Skin epidermis (tissue), 12 donors: Measurements from ENCODE around the gene ADH1C.
A peak's percentile ranks its signal among the peaks of the same experiment; 100 is the strongest.

Experiments used
- H3K27ac ChIP-seq, 21 experiments: fragments of 200-600 bp; sonication (generic) in 11 of 21; one replicate each; pipeline ENCODE4 v1.5.0; 2020; ENCODE audit warnings: mild to moderate bottlenecking in 3 of 21, inconsistent platforms in 2 of 21, moderate library complexity in 2 of 21
- H3K4me3 ChIP-seq, 7 experiments: fragments of 200-600 bp; sonication (generic) in 2 of 7; one replicate each; pipeline ENCODE4 v1.5.0; 2020; ENCODE audit warnings: inconsistent platforms in 2 of 7, mild to moderate bottlenecking in 2 of 7, moderate library complexity in 1 of 7

The ADH1C gene

DNA sequence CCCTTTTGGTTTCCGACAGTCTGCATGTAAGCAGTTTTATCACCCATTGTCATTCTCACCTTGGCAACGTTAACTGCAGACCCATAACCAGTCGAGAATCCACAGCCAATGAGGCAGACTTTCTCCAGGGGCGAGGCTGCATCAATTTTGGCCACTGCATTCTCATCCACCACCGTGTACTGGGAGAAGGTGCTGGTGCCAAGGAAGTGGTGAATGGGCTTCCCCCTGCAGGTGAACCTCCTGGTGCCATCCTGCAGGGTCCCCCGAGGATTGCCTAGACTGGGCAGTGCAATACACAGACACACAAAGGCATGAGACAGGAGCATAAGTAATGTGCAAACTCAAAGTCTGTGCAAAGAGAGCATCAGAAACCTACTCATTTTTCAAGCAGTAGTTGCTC, 36.7 kb downstream of the ADH1C start:
- Histone ChIP-seq H3K4me3 (no peak overlapping the region), H3K27ac (no peak overlapping the region)

DNA sequence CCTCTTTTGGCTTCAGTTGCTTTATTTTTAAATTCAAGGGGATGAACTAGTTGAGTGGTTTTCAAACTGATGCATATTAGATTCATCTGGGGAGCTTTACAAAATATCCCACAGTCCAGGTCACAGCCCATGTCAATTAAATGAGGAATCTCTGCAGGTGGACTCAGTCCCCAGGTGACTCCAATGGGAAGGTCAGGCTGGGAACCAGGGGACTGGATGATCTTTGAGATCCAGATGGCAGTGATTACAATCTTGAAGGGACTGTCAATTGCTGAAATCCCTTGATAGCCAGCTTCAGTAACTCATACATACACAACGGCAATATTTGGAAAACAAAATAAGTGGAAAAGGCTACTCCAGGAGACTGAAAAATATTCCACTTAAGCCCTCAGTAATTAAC, 38.3 kb downstream of the ADH1C start:
- H3K27ac ChIP-seq = peak overlapping the region in 1 of 21 experiments; percentile 24
- no peak overlapping the region for H3K4me3 ChIP-seq

DNA sequence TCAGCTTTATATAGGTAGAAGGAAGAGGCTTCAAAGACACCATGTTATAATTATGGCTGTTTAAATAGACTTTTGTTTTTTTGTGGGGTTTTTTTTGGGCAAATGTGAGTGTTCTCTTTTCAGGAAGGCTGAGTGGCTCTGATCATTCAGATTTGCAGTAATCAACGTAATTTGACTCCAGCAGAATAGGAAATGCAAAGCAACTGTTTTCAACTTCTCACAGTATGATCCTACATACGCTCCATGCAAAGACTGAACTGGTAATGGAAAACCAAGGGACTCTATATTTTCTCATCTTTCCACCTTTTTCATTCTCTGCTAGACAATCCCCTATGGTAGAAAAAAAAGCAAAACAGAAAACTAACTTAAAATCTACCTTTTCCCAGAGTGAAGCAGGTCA, 42.2 kb downstream of the ADH1C start:
- Histone ChIP-seq H3K4me3 (no peak overlapping the region), H3K27ac (no peak overlapping the region)

DNA sequence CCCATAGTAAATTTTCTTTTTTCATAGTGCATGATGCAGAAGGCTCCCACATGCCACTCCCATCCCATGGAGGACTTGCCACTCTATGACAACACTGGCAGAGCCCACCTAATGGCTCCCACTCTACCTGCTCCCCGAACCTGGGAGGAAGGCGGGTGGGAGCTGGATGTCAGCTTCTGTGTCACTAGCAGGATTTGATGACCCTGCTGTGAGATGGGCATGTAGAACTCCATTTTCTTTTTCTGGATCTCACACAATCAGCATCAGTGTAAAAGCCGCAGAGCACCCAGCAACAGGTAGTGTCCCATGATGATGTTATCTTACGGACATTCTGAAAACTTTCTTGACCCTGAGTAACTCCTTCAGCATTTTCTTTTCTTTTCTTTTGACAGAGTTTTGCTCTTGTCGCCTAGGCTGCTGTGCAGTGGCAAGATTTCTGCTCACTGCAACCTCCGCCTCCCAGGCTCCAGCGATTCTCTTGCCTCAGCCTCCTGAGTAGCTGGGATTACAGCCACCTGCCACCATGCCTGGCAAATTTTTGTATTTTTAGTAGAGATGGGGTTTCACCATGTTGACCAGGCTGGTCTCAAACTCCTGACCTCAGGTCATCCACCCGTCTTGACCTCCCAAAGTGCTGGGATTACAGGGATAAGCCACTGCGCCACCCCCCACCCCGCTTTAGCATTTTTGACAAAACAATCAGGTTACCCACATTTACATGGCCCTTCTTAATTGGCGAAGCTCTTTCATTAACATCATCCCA, 46.7 kb downstream of the ADH1C start:
- Histone ChIP-seq H3K4me3 (no peak overlapping the region), H3K27ac (no peak overlapping the region)

DNA sequence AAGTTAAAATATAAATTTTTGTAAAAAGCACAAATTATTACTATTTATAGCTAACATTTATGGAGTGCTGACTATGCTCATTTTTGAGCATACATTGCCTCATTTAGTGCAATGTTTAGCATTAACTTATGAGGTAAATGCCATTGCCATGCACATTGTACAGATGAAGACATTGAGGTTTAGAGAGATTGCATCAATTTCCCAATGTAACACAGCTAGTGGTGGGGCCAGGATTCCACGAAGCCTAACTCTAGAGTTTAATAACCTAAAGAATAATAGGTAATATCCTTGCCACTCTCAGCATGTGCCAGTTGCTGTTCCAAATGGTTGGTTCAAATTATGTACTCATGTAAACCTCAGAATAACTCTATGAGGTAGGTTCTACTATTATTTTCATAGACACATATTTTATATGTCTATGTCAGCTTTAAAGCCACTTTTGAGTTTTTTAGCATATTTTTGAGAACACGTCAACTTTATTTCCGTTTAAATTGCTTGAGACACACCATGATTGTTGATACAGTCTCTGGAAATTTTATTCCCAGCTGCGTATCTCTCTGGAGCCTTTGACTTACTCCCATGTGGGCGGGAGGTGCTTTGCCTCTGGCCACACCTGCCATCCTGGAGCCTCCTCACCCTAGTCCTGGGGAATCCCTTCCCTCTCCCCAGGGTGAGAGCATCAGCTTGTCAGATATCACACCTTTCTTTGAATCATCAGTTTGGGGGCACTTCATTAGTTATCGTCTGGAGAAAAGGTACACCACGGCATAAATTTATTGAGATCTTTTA, 51.0 kb downstream of the ADH1C start:
- Histone ChIP-seq H3K27ac (peak overlapping the region in 9 of 21 experiments; percentile 4 to 70 (median 51)), H3K4me3 (no peak overlapping the region)

DNA sequence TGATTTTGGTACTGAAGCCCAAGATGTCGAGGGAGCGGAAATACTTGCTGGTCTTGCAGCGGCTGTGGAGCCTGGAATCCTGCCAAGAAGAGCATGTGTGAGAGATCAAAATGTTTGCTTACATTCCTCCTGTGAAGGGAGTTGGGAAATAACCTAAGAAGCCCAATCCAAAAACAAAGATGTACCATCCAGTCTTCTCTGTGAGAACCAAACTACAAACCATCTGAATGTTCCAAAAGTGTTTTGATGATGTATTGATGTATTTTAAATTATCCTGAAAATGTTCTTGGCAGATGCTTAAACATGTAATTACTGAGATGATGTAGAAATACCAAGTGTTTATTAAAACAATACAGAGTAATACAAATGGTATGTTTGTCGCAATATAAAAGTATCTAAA, 51.6 kb downstream of the ADH1C start:
- no peak overlapping the region for H3K4me3 ChIP-seq
- H3K27ac ChIP-seq = peak overlapping the region in 2 of 21 experiments; percentile 36 to 70

DNA sequence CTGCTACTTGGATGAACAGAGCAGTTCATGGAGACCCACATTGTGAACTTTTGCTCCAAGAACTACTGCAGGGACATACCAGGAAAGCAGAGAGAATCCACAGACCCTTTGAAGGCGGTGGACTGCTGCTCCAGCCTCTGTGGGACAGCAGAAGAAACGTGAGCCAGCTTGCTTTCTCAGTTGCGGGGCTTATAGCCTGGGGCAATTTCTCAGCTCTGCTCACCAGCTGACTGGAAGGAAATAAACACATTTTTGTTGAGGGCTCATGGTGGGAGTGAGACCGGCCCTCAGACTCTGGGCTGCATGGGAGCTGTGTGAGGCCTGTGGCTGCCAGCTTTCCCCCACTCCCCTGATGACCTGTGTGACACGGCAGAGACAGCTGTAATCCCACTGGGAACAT, 59.2 kb downstream of the ADH1C start:
- H3K4me3 ChIP-seq = no peak overlapping the region
- no peak overlapping the region for H3K27ac ChIP-seq

DNA sequence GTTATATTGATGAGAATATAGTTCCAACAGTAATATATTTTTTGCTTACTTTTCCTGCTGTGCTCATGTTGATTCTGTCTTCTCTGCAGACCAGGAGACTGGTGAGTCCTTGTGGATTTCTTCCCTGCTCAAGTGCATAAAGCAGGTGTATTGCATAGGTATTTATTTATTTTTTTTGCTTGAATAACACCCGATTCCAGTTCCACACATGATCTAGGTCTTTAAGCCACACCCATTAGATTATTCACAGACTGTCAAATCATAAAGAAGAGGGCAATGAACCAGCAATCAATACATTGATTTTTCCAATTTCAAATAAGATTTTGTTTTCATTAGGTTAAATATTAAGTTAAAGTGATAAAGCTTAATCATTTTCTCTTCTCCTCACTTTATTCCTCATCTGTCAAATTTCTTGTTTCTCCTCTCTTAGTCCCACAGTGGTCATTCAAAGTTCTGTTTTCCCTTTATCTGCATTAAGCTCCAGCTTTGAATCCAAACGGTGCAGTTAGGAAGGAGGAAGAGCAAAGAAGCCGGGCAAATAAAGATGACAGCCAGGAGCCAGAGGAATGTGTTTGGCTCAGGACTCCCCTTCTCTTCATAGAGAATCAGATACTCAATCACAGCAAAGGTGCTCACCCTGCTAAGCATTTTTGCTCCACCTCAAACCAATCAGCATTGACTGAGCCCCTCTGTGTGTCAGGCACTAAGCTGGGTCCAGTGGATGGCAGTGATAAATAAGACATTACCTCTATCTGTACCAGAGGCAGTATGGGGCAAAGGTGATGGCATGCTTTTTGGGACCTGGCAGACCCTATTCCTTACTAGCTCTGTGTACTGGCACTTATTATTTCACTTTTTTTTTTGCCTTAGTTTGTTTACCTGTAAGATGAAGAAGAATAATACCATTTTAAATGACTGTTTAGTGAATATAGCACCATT, 61.4 kb downstream of the ADH1C start, which contains the start of gene ADH1A:
Gene ADH1A, minus strand, starts transcription at position 138 of the 939 bp plus-strand sequence. Its CDS starts 71 bp downstream, at position 67.
- H3K4me3 ChIP-seq = no peak within 1 kb of the TSS
- no peak within 1 kb of the TSS for H3K27ac ChIP-seq
